GM19240 (cell line): ENCODE results near the gene HOXB3.

Experiments used
- DNase-seq: peaks from one replicate; pipeline ENCODE4 v3.0.0; 2011; ENCODE audit warnings: low spot score; ENCODE audit not compliant: insufficient read length

Gene HOXB3

DNA sequence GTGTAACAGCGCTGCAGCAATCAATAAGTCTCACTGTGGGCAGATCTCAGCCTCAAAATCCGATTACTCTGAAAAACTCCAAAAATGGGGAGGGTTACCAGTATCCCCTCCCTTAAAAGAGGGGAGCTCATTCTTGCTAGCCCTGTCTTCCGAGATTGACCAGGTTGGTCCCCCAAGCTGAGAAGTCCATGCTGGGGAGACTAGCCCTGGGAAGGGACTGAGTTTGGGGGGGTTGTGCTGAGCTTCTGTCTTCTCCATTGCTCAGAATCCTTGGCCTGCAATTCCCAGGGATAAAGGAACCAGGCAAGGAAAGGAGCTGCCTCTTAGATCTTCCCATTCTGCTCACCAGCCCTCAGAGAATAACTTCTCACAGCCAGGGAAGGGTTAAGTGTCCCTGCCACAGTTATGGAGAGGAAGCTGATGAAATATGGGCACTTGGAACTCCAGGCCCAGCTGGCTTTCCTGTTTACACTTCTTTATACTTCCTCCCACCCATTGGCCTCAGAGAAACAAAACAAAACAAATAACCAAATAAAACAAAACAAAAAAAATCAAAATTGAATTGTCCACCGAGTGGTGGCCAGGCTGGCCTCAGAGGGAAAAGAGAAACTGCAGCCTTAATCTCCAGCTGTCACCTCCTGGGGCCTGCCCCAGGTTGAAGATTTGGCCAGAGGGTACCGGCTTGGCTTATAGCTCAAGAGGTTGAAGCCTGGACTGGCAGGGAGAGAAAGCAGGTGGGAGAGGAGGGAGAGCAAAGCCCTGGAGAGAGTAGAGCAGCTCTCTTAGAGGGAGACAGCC, 2.6 kb downstream of the HOXB3 start:
- DNase-seq = no peak

DNA sequence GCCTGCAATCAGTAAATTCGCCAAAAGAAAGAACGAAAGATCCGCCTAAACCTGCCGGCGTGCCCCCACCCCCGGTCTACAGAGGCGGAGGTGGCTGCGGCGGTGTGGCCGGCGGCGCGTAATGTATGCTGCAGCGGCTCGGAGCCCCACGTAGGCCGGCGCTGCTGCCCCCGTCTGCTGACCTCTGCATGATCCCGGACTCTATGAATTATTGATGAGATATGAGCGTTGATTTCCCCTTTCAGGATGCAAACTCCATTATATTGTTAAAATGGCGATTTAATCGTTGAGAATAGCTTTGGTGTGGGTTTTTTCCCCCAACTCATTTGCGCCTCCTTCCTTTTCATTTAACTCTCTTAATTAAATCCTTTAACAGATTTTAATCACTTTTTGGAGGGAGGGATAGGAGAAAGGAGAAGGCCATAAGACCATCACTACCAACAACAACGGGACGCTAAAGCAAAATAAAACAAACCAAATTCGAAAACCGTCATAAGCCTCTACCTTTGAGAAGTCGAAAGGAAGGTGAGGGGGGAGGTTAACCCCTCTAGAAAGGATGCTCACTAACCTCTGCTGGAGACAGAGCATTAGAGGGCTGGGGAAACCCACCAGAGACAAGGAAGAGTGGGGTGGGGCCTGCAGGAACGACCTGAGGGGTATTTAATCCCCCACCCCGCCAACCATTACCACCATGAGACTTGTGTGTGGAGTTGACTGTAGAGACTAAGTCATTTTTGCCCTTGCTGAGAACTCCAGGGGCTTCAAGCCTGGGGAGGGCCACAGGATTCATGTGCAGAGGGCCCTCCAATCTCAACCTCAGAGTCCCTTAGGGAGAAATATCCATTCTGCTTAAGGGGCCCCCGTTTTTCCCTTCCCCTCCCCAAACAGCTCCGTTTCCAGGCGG, 3.4 kb downstream of the HOXB3 start:
- DNase-seq = no peak

DNA sequence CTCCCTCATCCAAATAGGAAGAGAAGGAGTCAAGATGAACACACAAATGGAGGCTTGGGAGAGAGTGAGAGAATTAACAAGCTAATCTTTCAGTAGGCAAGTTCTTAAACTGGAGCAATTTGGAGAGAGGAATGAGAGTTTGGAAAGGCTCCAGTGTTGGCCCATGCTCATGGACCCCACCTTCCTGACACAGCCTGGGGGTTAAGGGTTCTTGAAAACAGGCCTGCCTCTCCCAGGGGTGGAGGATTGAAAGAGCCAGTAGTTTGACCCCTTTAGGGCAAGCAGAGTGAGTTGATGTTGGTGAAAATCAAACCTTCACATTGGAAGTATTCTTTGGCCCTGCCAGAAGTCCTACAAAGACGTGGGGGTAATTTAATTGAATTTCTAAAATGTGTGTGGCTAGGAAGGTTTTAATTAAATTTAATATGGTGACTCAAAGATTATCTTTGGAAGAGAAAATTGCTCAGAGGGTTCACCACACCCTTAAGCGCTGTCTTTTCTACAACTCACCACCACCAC, 5.8 kb downstream of the HOXB3 start:
- DNase-seq = no peak

GRCh38 chr17:48583708-48584222, 6.3 kb downstream of the HOXB3 start:
- DNase-seq = no peak

- no peak for DNase-seq
These were observed 7.3 kb downstream of the HOXB3 start for GRCh38 chr17:48582750-48583069.

DNA sequence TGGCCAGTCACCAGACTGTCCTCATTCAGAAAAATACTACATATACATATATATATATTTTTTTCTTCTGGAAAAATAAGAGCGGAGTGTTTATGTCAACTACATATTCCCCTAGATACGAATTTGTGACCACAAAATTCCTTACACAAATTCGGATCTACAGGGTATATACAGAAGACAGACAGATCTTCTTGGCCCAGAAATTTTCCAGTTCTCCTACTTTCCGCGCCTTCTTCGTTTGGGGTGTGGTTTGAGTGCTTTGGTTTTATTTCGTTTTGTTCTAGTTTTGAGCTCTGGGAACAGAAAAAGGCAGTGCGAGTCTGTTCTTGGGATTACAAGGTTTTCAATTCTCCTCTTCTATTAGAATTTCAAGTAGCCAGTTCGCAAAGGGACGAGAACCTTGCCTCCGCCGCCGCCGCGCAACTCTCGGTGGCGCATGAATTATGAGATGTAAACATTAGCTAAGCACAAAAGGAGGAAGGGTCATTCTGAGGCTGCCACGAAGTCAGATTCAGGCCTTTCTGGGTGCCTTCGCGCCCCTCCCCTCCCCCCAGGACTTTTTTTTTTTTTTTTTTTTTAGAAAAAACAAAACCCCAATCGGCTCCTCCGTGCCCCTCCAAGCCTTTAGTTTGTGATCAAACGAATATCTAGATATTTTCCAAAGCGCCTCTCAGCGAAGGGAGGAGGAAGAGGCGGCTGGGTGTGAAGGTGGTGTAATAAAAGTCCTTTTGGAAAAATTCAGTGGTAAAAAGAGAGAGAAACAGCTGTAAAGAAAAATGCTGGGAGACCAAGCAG, 10.1 kb downstream of the HOXB3 start:
- DNase-seq = no peak

- DNase-seq = no peak
These were observed 10.6 kb downstream of the HOXB3 start for GRCh38 chr17:48579471-48579759.

DNA sequence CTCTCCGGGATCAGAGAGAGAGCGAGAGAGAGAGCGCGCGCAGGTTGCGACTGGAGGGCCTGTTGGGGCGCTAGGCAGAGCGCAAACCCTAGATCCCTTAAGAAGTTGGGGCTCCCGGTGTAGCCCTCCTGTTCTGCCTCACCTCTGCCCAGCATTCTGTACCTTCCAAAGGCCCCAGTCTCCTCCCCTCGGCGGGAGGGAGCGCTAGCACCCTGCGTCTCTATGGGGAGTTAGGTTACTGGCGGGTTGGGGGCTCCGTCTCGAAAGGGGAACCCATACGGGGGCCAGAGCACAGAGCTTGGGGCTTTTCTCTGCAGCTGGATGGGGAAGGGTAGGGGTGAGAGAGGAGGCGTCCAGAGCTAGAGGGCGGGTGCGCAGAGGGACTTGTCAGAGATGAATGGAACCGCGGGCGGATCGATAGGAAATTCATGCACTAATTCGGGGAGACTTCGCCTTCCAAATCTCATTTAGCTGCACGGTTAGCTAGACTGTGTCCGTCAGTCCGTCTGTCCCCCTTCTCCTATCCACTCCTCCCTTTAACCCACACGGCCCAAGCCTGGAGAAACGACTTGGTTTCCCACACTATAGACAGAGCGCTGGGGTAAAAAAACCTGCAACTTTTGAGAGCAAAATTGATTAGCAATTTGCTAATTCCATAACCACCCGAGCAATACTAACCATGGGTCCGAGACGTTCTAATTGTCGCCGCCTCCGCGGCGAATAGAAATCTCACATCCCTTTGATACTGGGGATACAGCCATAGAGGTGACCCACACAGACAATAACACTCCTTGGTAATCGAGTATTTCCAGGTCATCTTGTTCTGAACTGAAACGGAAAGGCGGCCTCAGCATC, 11.2 kb downstream of the HOXB3 start:
- no peak for DNase-seq

DNA sequence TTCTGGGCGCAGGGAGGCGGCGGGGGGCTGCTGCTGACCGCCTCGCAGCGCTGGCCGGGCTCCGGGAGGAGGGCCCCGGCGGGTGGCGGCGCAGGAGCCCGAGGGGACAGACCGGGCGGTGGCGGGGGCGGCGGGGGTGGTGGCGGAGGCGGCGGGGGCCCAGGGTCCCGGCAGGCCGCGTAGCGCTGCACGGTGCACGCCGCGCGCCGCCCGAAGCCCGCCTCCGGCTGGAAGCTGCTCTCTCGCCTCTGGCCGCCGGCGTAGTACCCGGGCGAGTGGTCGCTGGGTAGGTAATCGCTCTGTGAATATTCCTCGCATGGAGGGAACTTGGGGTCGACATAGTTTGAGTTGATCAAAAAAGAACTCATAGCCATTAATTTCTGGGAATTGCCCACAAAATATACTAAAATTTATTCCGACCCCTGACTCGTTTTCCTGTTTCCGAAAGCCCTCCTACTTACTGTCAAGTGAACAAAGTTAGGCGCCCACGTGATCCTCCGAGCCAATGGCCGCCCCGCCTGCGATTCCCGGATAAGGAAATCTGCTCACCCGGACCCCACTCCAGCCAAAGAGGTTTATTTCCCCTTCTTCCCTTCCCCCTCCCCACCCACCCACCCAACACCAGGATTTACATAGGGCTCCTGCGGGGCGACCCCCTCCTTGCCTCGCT, 12.0 kb downstream of the HOXB3 start, which contains the start of gene HOXB4:
TSS of gene HOXB4 (minus strand) at position 405 of the 670 bp plus-strand sequence. CDS start at position 374, 31 bp downstream.
- peak; percentile 78 for DNase-seq

- DNase-seq = no peak
These were observed 12.6 kb downstream of the HOXB3 start for GRCh38 chr17:48577330-48577945.

DNA sequence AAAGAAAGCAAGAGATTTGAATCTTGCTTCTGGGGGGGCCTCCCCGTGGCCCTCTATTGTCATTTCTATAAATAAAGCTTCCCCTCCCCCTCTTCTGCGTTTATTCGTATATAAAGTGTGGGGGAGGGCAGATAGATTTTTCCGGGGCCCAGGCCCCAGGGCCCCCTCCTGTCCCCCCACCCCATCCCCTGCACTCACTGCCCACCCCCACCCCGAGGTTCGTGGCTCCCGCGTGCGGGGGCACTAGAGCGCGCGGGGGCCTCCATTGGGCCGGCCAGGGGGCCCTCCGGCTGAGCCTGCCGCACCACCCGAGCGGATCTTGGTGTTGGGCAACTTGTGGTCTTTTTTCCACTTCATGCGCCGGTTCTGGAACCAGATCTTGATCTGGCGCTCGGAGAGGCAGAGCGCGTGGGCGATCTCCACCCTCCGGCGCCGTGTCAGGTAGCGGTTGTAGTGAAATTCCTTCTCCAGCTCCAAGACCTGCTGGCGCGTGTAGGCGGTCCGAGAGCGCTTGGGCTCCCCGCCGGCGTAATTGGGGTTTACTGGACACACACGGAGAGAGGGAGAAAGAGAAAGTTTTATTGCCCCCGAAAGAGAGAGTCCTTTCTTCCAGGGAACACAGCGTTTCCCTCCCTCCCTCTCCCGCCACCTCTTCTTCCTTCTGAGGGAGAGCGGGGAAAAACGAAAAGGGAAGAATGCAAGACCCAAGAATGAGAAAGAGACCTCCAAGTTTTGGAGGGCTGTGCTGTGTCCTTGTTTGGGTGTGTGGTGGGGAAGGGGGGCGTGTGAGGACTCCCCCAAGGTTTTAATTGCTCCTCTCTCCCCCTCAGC, 13.3 kb downstream of the HOXB3 start:
- no peak for DNase-seq

GRCh38 chr17:48575673-48576478, 14.2 kb downstream of the HOXB3 start:
- DNase-seq = no peak

- no peak for DNase-seq
These were observed 14.9 kb downstream of the HOXB3 start for GRCh38 chr17:48575066-48575582.

DNA sequence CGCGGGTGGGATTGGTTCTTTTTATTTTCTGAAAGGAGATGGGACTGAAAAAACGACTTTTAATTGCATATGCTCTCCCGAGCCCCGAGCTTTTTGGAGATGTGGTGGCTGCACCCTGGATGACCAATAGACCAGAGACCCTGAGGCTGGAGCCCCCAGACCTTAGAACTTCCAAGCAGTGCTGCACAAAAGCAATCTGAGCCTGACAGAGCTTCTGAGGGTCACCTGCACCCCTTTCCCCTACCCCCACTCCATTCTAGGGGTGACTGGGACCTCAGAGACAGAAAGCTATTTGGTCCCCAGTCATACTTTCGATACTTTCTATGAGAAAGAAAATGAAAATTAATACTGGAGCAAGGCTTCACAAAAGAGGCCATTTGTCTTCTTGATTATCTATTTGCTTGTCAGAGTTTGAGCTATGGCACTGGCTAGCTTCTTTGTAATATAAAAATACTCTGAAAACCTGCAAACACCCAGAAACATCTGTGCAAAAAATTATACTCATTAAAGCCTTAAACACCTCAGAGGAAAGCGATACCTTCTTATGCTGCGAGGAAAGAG, 15.5 kb downstream of the HOXB3 start:
- no peak for DNase-seq

DNA sequence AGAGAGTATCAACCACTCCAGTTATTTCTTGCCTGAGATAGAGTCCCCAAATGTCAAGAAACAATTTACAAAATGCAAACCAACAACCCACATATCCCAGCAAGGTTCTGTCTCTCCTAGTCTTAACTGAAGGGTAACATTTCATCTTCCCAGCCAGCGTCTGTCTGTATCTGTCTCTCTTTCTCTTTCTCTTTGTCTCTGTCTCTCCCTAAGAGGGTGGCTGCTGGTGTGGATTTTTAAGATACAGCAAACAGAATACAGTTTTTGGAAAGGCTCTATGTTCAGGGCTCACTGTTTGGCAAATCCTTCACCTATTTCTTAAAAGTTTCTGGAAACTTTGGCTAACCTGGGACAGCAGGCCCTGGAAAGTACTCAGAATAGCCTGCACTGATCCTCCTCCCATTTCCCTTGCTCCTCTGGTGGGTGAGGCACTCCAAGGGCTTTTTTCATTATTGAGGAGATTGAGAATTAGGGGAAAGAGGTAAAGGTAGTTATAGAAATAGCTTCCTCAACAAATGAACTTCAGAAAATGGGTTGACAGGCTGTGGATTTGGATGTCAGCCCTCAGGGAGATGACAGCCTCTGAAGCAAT, 18.1 kb downstream of the HOXB3 start:
- no peak for DNase-seq

GRCh38 chr17:48571024-48571818, 18.8 kb downstream of the HOXB3 start:
- no peak for DNase-seq
